HG02870 (cell line): ENCODE results near the gene CYB561D1.
"Not testable (repeated sequence)": the region's sequence is repeated elsewhere in the genome, so short reads cannot be mapped to it uniquely, and the experiment has no call there.

ENCODE experiments used
- ATAC-seq: cut with Tn5 transposase; IDR thresholded peaks from one replicate; pipeline ENCODE4 v1.9.1; 2021; ENCODE audit warnings: mild to moderate bottlenecking, moderate library complexity; ENCODE audit not compliant: unreplicated experiment

CYB561D1 gene

GRCh38 chr1:109493805-109494539 lies at the start of gene CYB561D1:
CYB561D1 (plus strand) TSS chr1:109494094; CDS start chr1:109494140, 46 bp downstream.
- ATAC-seq: peak; percentile 89

GRCh38 chr1:109444346-109444745 lies 49.5 kb upstream of the CYB561D1 start:
- ATAC-seq: no peak

GRCh38 chr1:109445949-109446695 lies 47.8 kb upstream of the CYB561D1 start:
- ATAC-seq: not testable (repeated sequence)

- ATAC-seq: no peak
These were observed 46.4 kb upstream of the CYB561D1 start for GRCh38 chr1:109447524-109447923.

- no peak for ATAC-seq
These were observed 39.3 kb upstream of the CYB561D1 start for GRCh38 chr1:109454497-109455133.

- no peak for ATAC-seq
These were observed 36.1 kb upstream of the CYB561D1 start for GRCh38 chr1:109457819-109458218.

GRCh38 chr1:109466125-109466451 lies 27.8 kb upstream of the CYB561D1 start:
- no peak for ATAC-seq

GRCh38 chr1:109466452-109467300 lies 27.2 kb upstream of the CYB561D1 start, which contains the start of gene SYPL2:
SYPL2 (plus strand) TSS chr1:109466546; CDS start chr1:109466844, 298 bp downstream.
- ATAC-seq: no peak

- no peak for ATAC-seq
These were observed 26.6 kb upstream of the CYB561D1 start for GRCh38 chr1:109467301-109467777.

GRCh38 chr1:109468061-109468460 lies 25.8 kb upstream of the CYB561D1 start:
- no peak for ATAC-seq

- ATAC-seq: no peak
These were observed 25.0 kb upstream of the CYB561D1 start for GRCh38 chr1:109468903-109469302.

- ATAC-seq: no peak
These were observed 23.6 kb upstream of the CYB561D1 start for GRCh38 chr1:109470245-109470644.

- ATAC-seq: no peak
These were observed 21.1 kb upstream of the CYB561D1 start for GRCh38 chr1:109472779-109473178.

- not testable (repeated sequence) for ATAC-seq
These were observed 20.4 kb upstream of the CYB561D1 start for GRCh38 chr1:109473284-109474057.

GRCh38 chr1:109474697-109475096 lies 19.2 kb upstream of the CYB561D1 start:
- no peak for ATAC-seq

GRCh38 chr1:109475261-109475660 lies 18.6 kb upstream of the CYB561D1 start:
- ATAC-seq: no peak

GRCh38 chr1:109476825-109477224 lies 17.1 kb upstream of the CYB561D1 start:
- ATAC-seq: no peak

GRCh38 chr1:109477821-109478220 lies 16.1 kb upstream of the CYB561D1 start:
- ATAC-seq: no peak

- no peak for ATAC-seq
These were observed 15.1 kb upstream of the CYB561D1 start for GRCh38 chr1:109478806-109479205.

- no peak for ATAC-seq
These were observed 14.6 kb upstream of the CYB561D1 start for GRCh38 chr1:109479311-109479710.
